Glomerular endothelial cell (primary cell): Measurements from ENCODE around the gene SEMA3G. TPM values are rescaled to one million over a fixed set of nuclear protein-coding genes. Genes with fewer than 3 reads are reported as not detected.

Source experiments
- total RNA-seq: library from RNA; depleted of rRNA; stranded (reverse); fragments of >200 nt; gene quantifications from 2 replicates; pipeline ENCODE4 v1.2.3, GENCODE V29; 2015

Gene SEMA3G
- total RNA-seq, 1 donor from 2014 or later, result 61.3 TPM

Other genes with a start within 250 kb of the SEMA3G start
- gene ALAS1, start 246.9 kb downstream of the SEMA3G start, total RNA-seq, result 69.8 and 72.6 TPM in 2 replicates
- gene TLR9, start 219.5 kb downstream of the SEMA3G start, total RNA-seq, result not detected in 2 replicates
- gene TWF2, start 205.9 kb downstream of the SEMA3G start, total RNA-seq, result 136 and 166 TPM in 2 replicates
- 7.4 and 10.4 TPM in 2 replicates for gene PPM1M, start 199.3 kb downstream of the SEMA3G start, total RNA-seq
- gene WDR82, start 166.5 kb downstream of the SEMA3G start, total RNA-seq, result 52.8 and 53.0 TPM in 2 replicates
- gene GLYCTK, start 157.3 kb downstream of the SEMA3G start, total RNA-seq, result 12.3 and 14.2 TPM in 2 replicates
- 3.2 and 9.9 TPM in 2 replicates for gene DNAH1, start 128.8 kb downstream of the SEMA3G start, total RNA-seq
- 74.0 and 80.9 TPM in 2 replicates for gene BAP1, start 35.1 kb downstream of the SEMA3G start, total RNA-seq
- gene PHF7, start 34.4 kb downstream of the SEMA3G start, total RNA-seq, result 3.4 and 4.0 TPM in 2 replicates
- gene TNNC1, start 8.9 kb upstream of the SEMA3G start, total RNA-seq, result not detected in 2 replicates
- 90.7 and 113 TPM in 2 replicates for gene NISCH, start 10.5 kb upstream of the SEMA3G start, total RNA-seq
- 277 and 404 TPM in 2 replicates for gene STAB1, start 50.2 kb upstream of the SEMA3G start, total RNA-seq
- gene NT5DC2, start 88.8 kb upstream of the SEMA3G start, total RNA-seq, result 134 and 228 TPM in 2 replicates
- gene UQCC5, start 91.5 kb upstream of the SEMA3G start, total RNA-seq, result 0.97 and 23.6 TPM in 2 replicates
- gene PBRM1, start 240.8 kb upstream of the SEMA3G start, total RNA-seq, result 56.9 and 78.4 TPM in 2 replicates
- gene GNL3, start 240.9 kb upstream of the SEMA3G start, total RNA-seq, result 59.8 and 70.0 TPM in 2 replicates